GM23338 (cell line): ENCODE measurements around the gene ARHGAP27.

ENCODE experiments used
- CREB1 ChIP-seq: fragments of 250-450 bp; sonication (Bioruptor Pico); IDR thresholded peaks from 2 replicates; pipeline ENCODE4 v1.5.0; 2020; ENCODE audit warnings: low read depth, mild to moderate bottlenecking, moderate library complexity
- CTCF ChIP-seq, 2 experiments: fragments of 200-600 bp in 1 of 2; sonication (generic) in 1 of 2; conservative IDR thresholded peaks; 2 replicates each; pipeline versions ENCODE4 v1.5.1 to v1.6.1; 2016 to 2017; ENCODE audit warnings: antibody characterized with exemption in 2 of 2, low read depth in 2 of 2, mild to moderate bottlenecking in 2 of 2, moderate library complexity in 1 of 2
- ETS1 ChIP-seq: IDR thresholded peaks from 2 replicates; pipeline ENCODE4 v1.6.1; 2016; ENCODE audit warnings: antibody characterized with exemption
- EZH2 ChIP-seq: fragments of 200-600 bp; sonication (generic); IDR thresholded peaks from one replicate; pipeline ENCODE4 v1.8.0; 2017; ENCODE audit warnings: antibody characterized with exemption, mild to moderate bottlenecking, low read depth; ENCODE audit not compliant: unreplicated experiment
- EZH2phosphoT487 ChIP-seq: fragments of 200-600 bp; sonication (generic); IDR thresholded peaks from one replicate; pipeline ENCODE4 v1.8.1; 2018; ENCODE audit warnings: antibody characterized with exemption; ENCODE audit not compliant: unreplicated experiment
- POLR2AphosphoS5 ChIP-seq: IDR thresholded peaks from 2 replicates; pipeline ENCODE4 v1.6.1; 2016; ENCODE audit warnings: antibody characterized with exemption, low read depth
- REST ChIP-seq: IDR thresholded peaks from one replicate; pipeline ENCODE4 v1.6.1; 2018; ENCODE audit warnings: antibody characterized with exemption; ENCODE audit not compliant: unreplicated experiment
- ZNF114 ChIP-seq: fragments of 250-450 bp; sonication (Bioruptor Pico); IDR thresholded peaks from 2 replicates; pipeline ENCODE4 v1.5.0; 2020; ENCODE audit warnings: mild to moderate bottlenecking, moderate library complexity
- ZNF462 ChIP-seq: fragments of 250-450 bp; sonication (Bioruptor Pico); IDR thresholded peaks from 2 replicates; pipeline ENCODE4 v1.5.0; 2020; ENCODE audit warnings: mild to moderate bottlenecking, moderate library complexity

GRCh38 chr17:45389354-45389753 is 43.3 kb downstream of the ARHGAP27 start:
- TF ChIP-seq CTCF (conservative IDR thresholded peaks at IDR 0.05; ENCODE audit: low read depth in 2 of 2) (no peak), POLR2AphosphoS5 (no peak), CREB1 (CRISPR knock-in tag) (no peak), EZH2 (no peak), EZH2phosphoT487 (no peak), ZNF114 (CRISPR knock-in tag) (no peak), REST (no peak), ZNF462 (CRISPR knock-in tag) (no peak), ETS1 (no peak)
